CD14-positive monocyte (primary cell): Measurements from ENCODE around the gene UPP2. TPM values are rescaled to one million over a fixed set of nuclear protein-coding genes. Genes with fewer than 3 reads are reported as not detected.

Experiments
- DNase-seq, 3 donors: peaks; one replicate each; pipeline ENCODE4 v3.0.0-alpha.2; 2011 to 2022
- H2AFZ ChIP-seq: 2 replicates; pipeline ENCODE4 v1.6.0; 2012; ENCODE audit warnings: mild to moderate bottlenecking, low read depth, low read length, inconsistent platforms; ENCODE audit not compliant: insufficient read depth, poor library complexity, severe bottlenecking
- H3K27ac ChIP-seq, 2 donors: 1 replicate in 1 of 2; 2 replicates in 1 of 2; pipeline ENCODE4 v1.5.1; 2012 to 2013; ENCODE audit warnings: low read length in 2 of 2, control low read depth in 1 of 2, inconsistent platforms in 1 of 2, low read depth in 1 of 2, mild to moderate bottlenecking in 1 of 2
- H3K27me3 ChIP-seq, 2 donors: one replicate each; pipeline versions ENCODE4 v1.6.0 to v1.6.1; 2011 to 2013; ENCODE audit warnings: low read length in 2 of 2; ENCODE audit not compliant: control insufficient read depth in 2 of 2, insufficient read depth in 2 of 2
- H3K36me3 ChIP-seq, 2 donors: replicated peaks in 1 of 2; 1 replicate in 1 of 2; 2 replicates in 1 of 2; pipeline versions ENCODE4 v1.5.1 to v1.6.1; 2012 to 2013; ENCODE audit warnings: low read length in 2 of 2, control low read depth in 1 of 2, inconsistent platforms in 1 of 2, mild to moderate bottlenecking in 1 of 2; ENCODE audit not compliant: insufficient read depth in 2 of 2, control insufficient read depth in 1 of 2
- H3K4me1 ChIP-seq, 2 donors: 1 replicate in 1 of 2; 2 replicates in 1 of 2; pipeline versions ENCODE4 v1.5.1 to v1.6.1; 2012 to 2013; ENCODE audit warnings: low read length in 2 of 2, control low read depth in 1 of 2, inconsistent platforms in 1 of 2, mild to moderate bottlenecking in 1 of 2, moderate library complexity in 1 of 2; ENCODE audit not compliant: insufficient read depth in 2 of 2, control insufficient read depth in 1 of 2
- H3K4me2 ChIP-seq: replicated peaks from 2 replicates; pipeline ENCODE3; 2012; ENCODE audit warnings: low read length, moderate library complexity, mild to moderate bottlenecking; ENCODE audit not compliant: poor library complexity, severe bottlenecking; ENCODE audit errors: extremely low read depth
- H3K4me3 ChIP-seq, 3 experiments: fragments of 200-600 bp in 1 of 3; sonication (generic) in 1 of 3; replicated peaks in 1 of 3; 1 replicate in 2 of 3; 2 replicates in 1 of 3; pipeline ENCODE4 v1.5.1; 2011 to 2013; ENCODE audit warnings: low read length in 3 of 3, mild to moderate bottlenecking in 3 of 3, control low read depth in 2 of 3, low read depth in 2 of 3, inconsistent platforms in 1 of 3, moderate library complexity in 1 of 3
- H3K79me2 ChIP-seq: 2 replicates; pipeline ENCODE4 v1.6.0; 2012; ENCODE audit warnings: mild to moderate bottlenecking, control low read depth, inconsistent platforms, low read length, moderate library complexity; ENCODE audit not compliant: insufficient read depth
- H3K9ac ChIP-seq: 2 replicates; pipeline ENCODE4 v1.6.0; 2017; ENCODE audit warnings: low read length, mild to moderate bottlenecking; ENCODE audit not compliant: insufficient read depth, poor library complexity, severe bottlenecking
- H3K9me3 ChIP-seq, 2 donors: replicated peaks in 1 of 2; 1 replicate in 1 of 2; 2 replicates in 1 of 2; pipeline versions ENCODE4 v1.5.1 to v1.6.1; 2012 to 2013; ENCODE audit warnings: low read length in 2 of 2, control low read depth in 1 of 2; ENCODE audit not compliant: control insufficient read depth in 1 of 2, insufficient read depth in 1 of 2
- H4K20me1 ChIP-seq: 2 replicates; pipeline ENCODE4 v1.6.0; 2012; ENCODE audit warnings: mild to moderate bottlenecking, low read length, control low read depth, moderate library complexity; ENCODE audit not compliant: insufficient read depth
- H3K27ac Mint-ChIP-seq, 7 donors: one replicate each; pipeline ENCODE4 v1.8.0; 2020; ENCODE audit warnings: mild to moderate bottlenecking in 7 of 7, mixed read lengths in 7 of 7, moderate library complexity in 6 of 7, inconsistent platforms in 2 of 7
- H3K27me3 Mint-ChIP-seq, 3 donors: one replicate each; pipeline ENCODE4 v1.8.0; 2021 to 2022; ENCODE audit warnings: low read depth in 3 of 3, mild to moderate bottlenecking in 3 of 3, mixed read lengths in 3 of 3, moderate library complexity in 3 of 3, inconsistent platforms in 1 of 3
- H3K36me3 Mint-ChIP-seq, 2 donors: one replicate each; pipeline ENCODE4 v1.8.0; 2020; ENCODE audit warnings: mixed read lengths in 2 of 2, inconsistent platforms in 1 of 2, mild to moderate bottlenecking in 1 of 2
- H3K4me1 Mint-ChIP-seq: one replicate; pipeline ENCODE4 v1.8.0; 2020; ENCODE audit warnings: mild to moderate bottlenecking, mixed read lengths
- H3K4me3 Mint-ChIP-seq, 2 donors: one replicate each; pipeline ENCODE4 v1.8.0; 2020; ENCODE audit warnings: mild to moderate bottlenecking in 2 of 2, mixed read lengths in 2 of 2, moderate library complexity in 1 of 2
- H3K9me3 Mint-ChIP-seq, 7 donors: one replicate each; pipeline ENCODE4 v1.8.0; 2020 to 2022; ENCODE audit warnings: mixed read lengths in 7 of 7, mild to moderate bottlenecking in 6 of 7, moderate library complexity in 6 of 7, inconsistent platforms in 2 of 7
- WGBS: methylation state at CpG from one replicate; pipeline ENCODE4 v1.1.5; 2013; ENCODE audit warnings: missing lambda C conversion rate; ENCODE audit not compliant: insufficient coverage; 5-methylcytosine and 5-hydroxymethylcytosine counted together
- intact Hi-C, 2 donors: fragments of 100-400 bp; cut with micrococcal nuclease; formaldehyde crosslinking; loops; one replicate each; pipeline versions ENCODE4 v1.15.0 to v1.15.1; 2023
- polyA plus RNA-seq, 3 donors: library from polyadenylated mRNA; depleted of rRNA in 1 of 3; unstranded in 2 of 3; stranded (reverse) in 1 of 3; fragments of 300-500 nt in 2 of 3; fragments of >200 nt in 1 of 3; fragmentation: Illumina TruSeq in 2 of 3; gene quantifications; 1 replicate in 2 of 3; 2 replicates in 1 of 3; pipeline ENCODE4 v1.2.3, GENCODE V29; 2012 to 2021
- TF ChIP-seq, protein P1 (sequence below): fragments of 200-600 bp; IDR thresholded peaks from one replicate; pipeline ENCODE4 v1.8.0; 2022; ENCODE audit warnings: antibody characterized with exemption, mild to moderate bottlenecking

Gene UPP2
- polyA plus RNA-seq, 3 donors = not detected

DNA sequence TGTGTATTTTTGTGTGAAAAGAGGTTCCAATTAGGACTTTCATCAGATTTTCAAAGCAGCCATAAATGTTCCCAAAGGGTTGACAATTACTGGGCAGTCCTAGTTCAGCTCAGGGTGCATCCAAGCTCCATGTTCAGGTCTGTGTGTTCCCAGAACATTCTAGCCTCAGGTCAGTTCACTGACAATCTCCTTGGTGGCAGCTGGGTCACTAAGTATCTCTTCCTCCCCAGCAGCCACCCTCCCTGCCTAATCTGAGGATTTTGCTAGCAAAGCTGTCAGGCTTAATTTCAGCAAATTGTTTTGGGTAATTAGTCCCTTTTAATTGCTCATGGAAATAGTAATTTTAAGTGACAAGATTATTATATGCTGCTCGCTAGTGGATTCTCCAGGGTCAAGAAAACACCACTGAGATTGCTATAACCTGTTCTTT lies 29.8 kb downstream of the UPP2 start:
- intact Hi-C loops = no loop called here

DNA sequence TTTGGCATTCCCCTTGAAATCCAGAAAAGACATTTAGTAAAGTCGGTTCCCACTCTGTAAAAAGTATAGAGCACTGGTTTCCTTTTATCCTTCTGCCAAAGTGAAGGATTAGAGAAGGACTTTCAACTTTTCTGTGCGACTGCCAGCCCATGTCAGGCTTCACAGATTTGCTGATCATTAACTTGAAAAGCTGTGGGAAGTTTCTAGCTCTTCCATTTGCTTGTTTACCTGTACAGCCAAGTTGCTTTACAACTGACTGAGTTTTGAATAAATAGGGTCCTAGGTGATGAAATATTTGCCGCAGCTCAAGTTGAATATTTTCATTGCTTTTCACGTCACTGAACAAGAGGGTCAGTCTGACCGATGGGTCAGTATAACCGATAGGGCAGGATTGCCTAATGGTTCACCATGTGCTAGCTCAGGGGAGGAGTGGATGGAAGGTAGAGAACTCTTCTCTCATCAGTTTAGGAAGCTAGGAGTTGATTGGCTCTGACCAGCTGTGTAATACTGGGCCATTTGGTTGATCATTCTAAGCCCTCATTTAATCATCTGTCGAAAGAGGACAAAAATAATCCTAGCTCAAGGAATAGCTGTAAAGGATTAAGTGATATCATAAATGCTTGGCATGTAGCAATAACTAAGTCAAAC lies 30.4 kb downstream of the UPP2 start:
- no peaks in the 10 kb centered on the region for H3K36me3 ChIP-seq
- Mint-ChIP-seq H3K27me3 (peaks cover 0 to 3% (median 0%) of the 10 kb centered on the region in 3 donors), H3K4me3 (no peak overlapping the region), H3K27ac (no peak overlapping the region), H3K36me3 (no peaks in the 10 kb centered on the region), H3K4me1 (peaks cover 9% of the 10 kb centered on the region), H3K9me3 (peaks cover 0 to 2% (median 0%) of the 10 kb centered on the region in 7 donors)
- intact Hi-C loops = no loop called here
- WGBS = 93% methylated on average over 3 of the region's 7 CpGs
- DNase-seq = no peak
- no peaks in the 10 kb centered on the region for H3K27me3 ChIP-seq
- TF ChIP-seq, protein P1, sequence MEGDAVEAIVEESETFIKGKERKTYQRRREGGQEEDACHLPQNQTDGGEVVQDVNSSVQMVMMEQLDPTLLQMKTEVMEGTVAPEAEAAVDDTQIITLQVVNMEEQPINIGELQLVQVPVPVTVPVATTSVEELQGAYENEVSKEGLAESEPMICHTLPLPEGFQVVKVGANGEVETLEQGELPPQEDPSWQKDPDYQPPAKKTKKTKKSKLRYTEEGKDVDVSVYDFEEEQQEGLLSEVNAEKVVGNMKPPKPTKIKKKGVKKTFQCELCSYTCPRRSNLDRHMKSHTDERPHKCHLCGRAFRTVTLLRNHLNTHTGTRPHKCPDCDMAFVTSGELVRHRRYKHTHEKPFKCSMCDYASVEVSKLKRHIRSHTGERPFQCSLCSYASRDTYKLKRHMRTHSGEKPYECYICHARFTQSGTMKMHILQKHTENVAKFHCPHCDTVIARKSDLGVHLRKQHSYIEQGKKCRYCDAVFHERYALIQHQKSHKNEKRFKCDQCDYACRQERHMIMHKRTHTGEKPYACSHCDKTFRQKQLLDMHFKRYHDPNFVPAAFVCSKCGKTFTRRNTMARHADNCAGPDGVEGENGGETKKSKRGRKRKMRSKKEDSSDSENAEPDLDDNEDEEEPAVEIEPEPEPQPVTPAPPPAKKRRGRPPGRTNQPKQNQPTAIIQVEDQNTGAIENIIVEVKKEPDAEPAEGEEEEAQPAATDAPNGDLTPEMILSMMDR = no peak
- H3K4me2 ChIP-seq = no peak overlapping the region
- H3K4me3 ChIP-seq = no peak overlapping the region
- H2AFZ ChIP-seq = no peak overlapping the region
- H4K20me1 ChIP-seq = no peaks in the 10 kb centered on the region
- H3K27ac ChIP-seq = no peak overlapping the region
- H3K4me1 ChIP-seq = peaks cover 0 to 2% of the 10 kb centered on the region in 2 donors
- no peaks in the 10 kb centered on the region for H3K9me3 ChIP-seq
- H3K9ac ChIP-seq = no peak overlapping the region
- no peaks in the 10 kb centered on the region for H3K79me2 ChIP-seq

More for the DNA sequence above, 29.8 kb downstream of the UPP2 start:
- H3K27ac ChIP-seq = no peak overlapping the region
- no peak overlapping the region for H3K4me3 Mint-ChIP-seq
- no peak overlapping the region for H3K9ac ChIP-seq
- H3K36me3 ChIP-seq = no peaks in the 10 kb centered on the region
- H3K27me3 ChIP-seq = no peaks in the 10 kb centered on the region
- no peaks in the 10 kb centered on the region for H3K79me2 ChIP-seq
- H3K4me3 ChIP-seq = no peak overlapping the region
- H3K9me3 Mint-ChIP-seq = no peaks in the 10 kb centered on the region
- no peaks in the 10 kb centered on the region for H3K9me3 ChIP-seq
- H2AFZ ChIP-seq = no peak overlapping the region
- H3K36me3 Mint-ChIP-seq = no peaks in the 10 kb centered on the region
- H3K4me1 Mint-ChIP-seq = peaks cover 9% of the 10 kb centered on the region
- no CpG with 5 or more reads among the region's 1 CpG for WGBS
- TF ChIP-seq, protein P1 = no peak
- peaks cover 0 to 2% of the 10 kb centered on the region in 2 donors for H3K4me1 ChIP-seq
- no peak overlapping the region for H3K27ac Mint-ChIP-seq
- no peak overlapping the region for H3K4me2 ChIP-seq
- peaks cover 0 to 3% (median 0%) of the 10 kb centered on the region in 3 donors for H3K27me3 Mint-ChIP-seq
- no peaks in the 10 kb centered on the region for H4K20me1 ChIP-seq
- DNase-seq = no peak
